HepG2 (cell line): Measurements from ENCODE around the gene ECSCR. TPM values are rescaled to one million over a fixed set of nuclear protein-coding genes. Genes with fewer than 3 reads are reported as not detected.
A peak's percentile ranks its signal among the peaks of the same experiment; 100 is the strongest.

Experiments
- ATAC-seq: fragments of 200-7000 bp; cut with Tn5 transposase; 3 replicates; pipeline ENCODE4 v1.9.1; 2020; ENCODE audit warnings: mild to moderate bottlenecking, moderate library complexity
- BruUV-seq: library from RNA; stranded (reverse); fragments of 400-500 nt; replicated peaks from 2 replicates; lab custom pipeline; 2021; lab: Mats Ljungman, UMichigan
- CTCF ChIA-PET: fragments of 300-600 bp; formaldehyde crosslinking; extraction: SDS; loops from one replicate; lab custom pipeline; 2021; ENCODE audit warnings: low total read pairs, inconsistent platforms, low intra/inter-chr PET ratio; lab: Yijun Ruan, JAX
- POLR2A ChIA-PET: fragments of 350-600 bp; sonication (Branson Sonifier 250); formaldehyde crosslinking; loops from one replicate; lab custom pipeline; 2020; ENCODE audit warnings: antibody characterized with exemption, inconsistent platforms; lab: Yijun Ruan, JAX
- DNase-seq: peaks from one replicate; pipeline ENCODE4 v3.0.0-alpha.2; 2015; ENCODE audit warnings: low spot score
- FAIRE-seq: peaks from 3 replicates; lab custom pipeline; 2011; peaks lifted over from hg19 to GRCh38; lab: Jason Lieb, UNC
- H2AFZ ChIP-seq: one replicate; pipeline ENCODE4 v1.6.1; 2011; ENCODE audit warnings: low read length, inconsistent platforms
- H3K27ac ChIP-seq: fragments of 300-600 bp; 3 replicates; pipeline ENCODE4 v1.8.0; 2011; ENCODE audit warnings: mixed run types, mild to moderate bottlenecking, mixed read lengths, low read length, inconsistent platforms; ENCODE audit not compliant: insufficient read depth; ENCODE audit errors: extremely low read length
- H3K27me3 ChIP-seq, 2 experiments: fragments of 200-600 bp in 1 of 2; 2 replicates in 1 of 2; 3 replicates in 1 of 2; pipeline versions ENCODE4 v1.6.0 to v1.8.0; 2011; ENCODE audit warnings: low read length in 2 of 2, mild to moderate bottlenecking in 2 of 2, moderate library complexity in 2 of 2, inconsistent platforms in 1 of 2; ENCODE audit not compliant: insufficient read depth in 2 of 2, control insufficient read depth in 1 of 2
- H3K36me3 ChIP-seq, 2 experiments: fragments of 200-600 bp in 1 of 2; replicated peaks in 1 of 2; 2 replicates in 1 of 2; 3 replicates in 1 of 2; pipeline versions ENCODE4 v1.5.1 to v1.8.0; 2011; ENCODE audit warnings: low read length in 2 of 2, inconsistent platforms in 1 of 2; ENCODE audit not compliant: insufficient read depth in 2 of 2, control insufficient read depth in 1 of 2
- H3K4me1 ChIP-seq: 2 replicates; pipeline ENCODE4 v1.5.1; 2012; ENCODE audit warnings: low read length, inconsistent platforms; ENCODE audit not compliant: insufficient read depth
- H3K4me2 ChIP-seq: 2 replicates; pipeline ENCODE4 v1.6.0; 2011; ENCODE audit warnings: low read depth, low read length, inconsistent platforms
- H3K4me3 ChIP-seq, 3 experiments: fragments of 200-600 bp in 1 of 3; sonication (generic), shearing (Covaris generic) in 1 of 3; replicated peaks in 1 of 3; 2 replicates each; pipeline ENCODE4 v1.5.1; 2011 to 2016; ENCODE audit warnings: low read length in 3 of 3, inconsistent platforms in 2 of 3, low read depth in 2 of 3, mild to moderate bottlenecking in 2 of 3, control low read depth in 1 of 3, mixed read lengths in 1 of 3; ENCODE audit not compliant: insufficient read depth in 1 of 3
- H3K79me2 ChIP-seq: one replicate; pipeline ENCODE4 v1.6.1; 2011; ENCODE audit warnings: low read length, inconsistent platforms; ENCODE audit not compliant: insufficient read depth
- H3K9ac ChIP-seq: 2 replicates; pipeline ENCODE4 v1.6.0; 2011; ENCODE audit warnings: mild to moderate bottlenecking, low read depth, low read length, inconsistent platforms; ENCODE audit not compliant: insufficient read depth
- H3K9me3 ChIP-seq: 2 replicates; pipeline ENCODE4 v1.5.1; 2012; ENCODE audit warnings: mild to moderate bottlenecking, low read length
- H4K20me1 ChIP-seq: 2 replicates; pipeline ENCODE4 v1.6.0; 2011; ENCODE audit warnings: inconsistent platforms, mild to moderate bottlenecking, low read length, moderate library complexity; ENCODE audit not compliant: insufficient read depth
- ADNP ChIP-seq: sonication (generic); formaldehyde crosslinking; IDR thresholded peaks from 2 replicates; pipeline ENCODE4 v1.4.0; 2020; ENCODE audit warnings: missing genetic modification reagents
- PPARG ChIP-seq: conservative IDR thresholded peaks from 2 replicates; pipeline ENCODE4 v1.6.1; 2016; ENCODE audit warnings: missing biosample characterization, missing genetic modification reagents
- SALL2 ChIP-seq: sonication (generic); formaldehyde crosslinking; IDR thresholded peaks from 2 replicates; pipeline ENCODE4 v1.8.1; 2023; ENCODE audit warnings: mild to moderate bottlenecking, missing genetic modification reagents, inconsistent platforms
- TAF1 ChIP-seq: sonication (generic); formaldehyde crosslinking; IDR thresholded peaks from 2 replicates; pipeline ENCODE4 v1.4.0; 2020; ENCODE audit warnings: missing genetic modification reagents
- TRIM24 ChIP-seq: sonication (generic); formaldehyde crosslinking; IDR thresholded peaks from 2 replicates; pipeline ENCODE4 v1.8.0; 2022; ENCODE audit warnings: mild to moderate bottlenecking, missing genetic modification reagents
- ZNF329 ChIP-seq: sonication (generic); formaldehyde crosslinking; IDR thresholded peaks from 2 replicates; pipeline ENCODE4 v1.9.0; 2021; ENCODE audit warnings: low read depth, mild to moderate bottlenecking, missing genetic modification reagents
- ZNF552 ChIP-seq: sonication (generic); formaldehyde crosslinking; IDR thresholded peaks from 2 replicates; pipeline ENCODE4 v1.9.0; 2022; ENCODE audit warnings: missing genetic modification reagents, mild to moderate bottlenecking, borderline replicate concordance
- ZNF629 ChIP-seq: sonication (generic); formaldehyde crosslinking; conservative IDR thresholded peaks from 2 replicates; pipeline ENCODE4 v1.5.0; 2020; ENCODE audit warnings: missing genetic modification reagents
- ZNF720 ChIP-seq: sonication (generic); formaldehyde crosslinking; IDR thresholded peaks from 2 replicates; pipeline ENCODE4 v1.4.0; 2020; ENCODE audit warnings: missing genetic modification reagents
- WGBS: methylation state at CpG from one replicate; pipeline ENCODE4 v1.1.6; 2017; ENCODE audit warnings: low lambda C conversion rate; 5-methylcytosine and 5-hydroxymethylcytosine counted together
- in situ Hi-C: cut with HindIII; loops from 2 replicates; pipeline ENCODE4 v1.10.0; 2017; ENCODE audit warnings: low pct_unique_long_range_greater_than_20kb; ENCODE audit not compliant: extremely low pct_ligation_motif_present
- intact Hi-C: fragments of 100-400 bp; cut with micrococcal nuclease; formaldehyde crosslinking; loops from one replicate; pipeline ENCODE4 v1.10.0; 2022; ENCODE audit not compliant: unreplicated experiment
- polyA plus RNA-seq, 8 experiments: library from polyadenylated mRNA; depleted of rRNA in 3 of 8; stranded (reverse) in 7 of 8; unstranded in 1 of 8; fragments of >200 nt; fragmentation: Illumina TruSeq in 4 of 8; extraction: Trizol in 4 of 8; gene quantifications; 2 replicates each; pipeline versions ENCODE4 v1.2.1 to v1.2.3, GENCODE V29; 2011 to 2016; ENCODE audit warnings: low read depth in 4 of 8, missing spikeins in 1 of 8, mixed read lengths in 1 of 8; ENCODE audit not compliant: insufficient read depth in 1 of 8
- total RNA-seq, 5 experiments: library from RNA; depleted of rRNA; stranded (reverse); fragments of >200 nt; fragmentation: Illumina TruSeq; extraction: Trizol; gene quantifications; 2 replicates each; pipeline ENCODE4 v1.2.3, GENCODE V29; 2016; ENCODE audit warnings: low read depth in 1 of 5
- TF ChIP-seq, protein P1 (sequence below): sonication (generic); formaldehyde crosslinking; IDR thresholded peaks from 2 replicates; pipeline ENCODE4 v1.8.0; 2022; ENCODE audit warnings: mild to moderate bottlenecking, missing genetic modification reagents
- TF ChIP-seq, protein P2 (sequence below): IDR thresholded peaks from 2 replicates; pipeline ENCODE4 v1.6.1; 2016; ENCODE audit warnings: low read depth, borderline replicate concordance
- TF ChIP-seq, protein P3 (sequence below): sonication (generic); formaldehyde crosslinking; IDR thresholded peaks from 2 replicates; pipeline ENCODE4 v1.5.0; 2020; ENCODE audit warnings: mild to moderate bottlenecking, missing genetic modification reagents, borderline replicate concordance
- TF ChIP-seq, protein P4 (sequence below): sonication (generic); formaldehyde crosslinking; IDR thresholded peaks from 2 replicates; pipeline ENCODE4 v1.8.1; 2023; ENCODE audit warnings: mild to moderate bottlenecking, missing genetic modification reagents

The ECSCR gene
- total and polyA plus RNA-seq, 2 of the 13 experiments (the other 11 are each of a cell fraction or from before 2014, with no cell fraction given): 0.18 TPM; not detected in 1

DNA sequence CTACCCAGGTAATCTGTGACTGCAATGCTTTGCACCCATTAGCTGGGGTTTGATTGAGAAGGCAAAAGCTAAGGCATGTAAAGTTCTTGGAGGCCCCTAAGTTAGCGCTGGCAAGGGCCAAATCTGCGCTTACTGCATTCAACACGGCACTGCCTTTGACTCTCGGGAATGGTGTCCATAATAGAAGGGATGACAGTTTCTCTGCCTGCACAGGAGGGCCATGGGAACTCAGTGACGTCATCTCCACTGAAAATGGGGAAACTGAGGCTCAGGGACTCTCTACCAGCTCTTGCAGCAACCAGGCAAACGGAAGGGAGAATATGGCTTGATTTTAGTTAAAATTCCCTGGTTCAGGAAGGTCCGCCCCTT lies 59.1 kb downstream of the ECSCR start:
- Histone ChIP-seq H3K4me3 (peak overlapping the region; percentile 59 to 77 (median 60); a peak in 5 of 6 replicates), H3K4me1 (peaks cover 49% of the 10 kb centered on the region), H3K27ac (peak overlapping the region; percentile 78), H3K79me2 (peaks cover 2% of the 10 kb centered on the region), H4K20me1 (no peaks in the 10 kb centered on the region; the same call in 1 of the 2 replicates), H3K4me2 (peak overlapping the region; percentile 99), H3K9me3 (no peaks in the 10 kb centered on the region), H3K27me3 (no peaks in the 10 kb centered on the region), H3K9ac (peak overlapping the region; percentile 76), H3K36me3 (no peaks in the 10 kb centered on the region; a peak in 2 of 5 replicates), H2AFZ (no peak overlapping the region)
- no peak; the same call in 2 of the 3 replicates for ATAC-seq
- no peak for DNase-seq
- TSS peak; percentile 93 for BruUV-seq
- 46% methylated on average over 7 of the region's 7 CpGs for WGBS
- FAIRE-seq: no peak
- intact Hi-C loops: loop anchor here (2.0 kb wide), 1 partner anchor 19 kb away; no protein-coding TSS in a partner anchor
- ChIA-PET CTCF (no interaction called here), POLR2A (interaction anchor here (0.7 to 1.4 kb wide), 7 partner anchors 8 to 36 kb away, joined by 3 to 8 read pairs (median 4); partner anchors contain the start of genes DNAJC18, PROB1 and SLC23A1)
- in situ Hi-C loops: no loop called here
- TF ChIP-seq, protein P1, sequence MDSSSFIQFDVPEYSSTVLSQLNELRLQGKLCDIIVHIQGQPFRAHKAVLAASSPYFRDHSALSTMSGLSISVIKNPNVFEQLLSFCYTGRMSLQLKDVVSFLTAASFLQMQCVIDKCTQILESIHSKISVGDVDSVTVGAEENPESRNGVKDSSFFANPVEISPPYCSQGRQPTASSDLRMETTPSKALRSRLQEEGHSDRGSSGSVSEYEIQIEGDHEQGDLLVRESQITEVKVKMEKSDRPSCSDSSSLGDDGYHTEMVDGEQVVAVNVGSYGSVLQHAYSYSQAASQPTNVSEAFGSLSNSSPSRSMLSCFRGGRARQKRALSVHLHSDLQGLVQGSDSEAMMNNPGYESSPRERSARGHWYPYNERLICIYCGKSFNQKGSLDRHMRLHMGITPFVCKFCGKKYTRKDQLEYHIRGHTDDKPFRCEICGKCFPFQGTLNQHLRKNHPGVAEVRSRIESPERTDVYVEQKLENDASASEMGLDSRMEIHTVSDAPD: no peak
- TF ChIP-seq, protein P2, sequence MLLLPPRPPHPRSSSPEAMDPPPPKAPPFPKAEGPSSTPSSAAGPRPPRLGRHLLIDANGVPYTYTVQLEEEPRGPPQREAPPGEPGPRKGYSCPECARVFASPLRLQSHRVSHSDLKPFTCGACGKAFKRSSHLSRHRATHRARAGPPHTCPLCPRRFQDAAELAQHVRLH (CRISPR knock-in tag): 0 out of 2 replicates have a peak, but pooled peaks have one; percentile 6
- TF ChIP-seq, protein P3, sequence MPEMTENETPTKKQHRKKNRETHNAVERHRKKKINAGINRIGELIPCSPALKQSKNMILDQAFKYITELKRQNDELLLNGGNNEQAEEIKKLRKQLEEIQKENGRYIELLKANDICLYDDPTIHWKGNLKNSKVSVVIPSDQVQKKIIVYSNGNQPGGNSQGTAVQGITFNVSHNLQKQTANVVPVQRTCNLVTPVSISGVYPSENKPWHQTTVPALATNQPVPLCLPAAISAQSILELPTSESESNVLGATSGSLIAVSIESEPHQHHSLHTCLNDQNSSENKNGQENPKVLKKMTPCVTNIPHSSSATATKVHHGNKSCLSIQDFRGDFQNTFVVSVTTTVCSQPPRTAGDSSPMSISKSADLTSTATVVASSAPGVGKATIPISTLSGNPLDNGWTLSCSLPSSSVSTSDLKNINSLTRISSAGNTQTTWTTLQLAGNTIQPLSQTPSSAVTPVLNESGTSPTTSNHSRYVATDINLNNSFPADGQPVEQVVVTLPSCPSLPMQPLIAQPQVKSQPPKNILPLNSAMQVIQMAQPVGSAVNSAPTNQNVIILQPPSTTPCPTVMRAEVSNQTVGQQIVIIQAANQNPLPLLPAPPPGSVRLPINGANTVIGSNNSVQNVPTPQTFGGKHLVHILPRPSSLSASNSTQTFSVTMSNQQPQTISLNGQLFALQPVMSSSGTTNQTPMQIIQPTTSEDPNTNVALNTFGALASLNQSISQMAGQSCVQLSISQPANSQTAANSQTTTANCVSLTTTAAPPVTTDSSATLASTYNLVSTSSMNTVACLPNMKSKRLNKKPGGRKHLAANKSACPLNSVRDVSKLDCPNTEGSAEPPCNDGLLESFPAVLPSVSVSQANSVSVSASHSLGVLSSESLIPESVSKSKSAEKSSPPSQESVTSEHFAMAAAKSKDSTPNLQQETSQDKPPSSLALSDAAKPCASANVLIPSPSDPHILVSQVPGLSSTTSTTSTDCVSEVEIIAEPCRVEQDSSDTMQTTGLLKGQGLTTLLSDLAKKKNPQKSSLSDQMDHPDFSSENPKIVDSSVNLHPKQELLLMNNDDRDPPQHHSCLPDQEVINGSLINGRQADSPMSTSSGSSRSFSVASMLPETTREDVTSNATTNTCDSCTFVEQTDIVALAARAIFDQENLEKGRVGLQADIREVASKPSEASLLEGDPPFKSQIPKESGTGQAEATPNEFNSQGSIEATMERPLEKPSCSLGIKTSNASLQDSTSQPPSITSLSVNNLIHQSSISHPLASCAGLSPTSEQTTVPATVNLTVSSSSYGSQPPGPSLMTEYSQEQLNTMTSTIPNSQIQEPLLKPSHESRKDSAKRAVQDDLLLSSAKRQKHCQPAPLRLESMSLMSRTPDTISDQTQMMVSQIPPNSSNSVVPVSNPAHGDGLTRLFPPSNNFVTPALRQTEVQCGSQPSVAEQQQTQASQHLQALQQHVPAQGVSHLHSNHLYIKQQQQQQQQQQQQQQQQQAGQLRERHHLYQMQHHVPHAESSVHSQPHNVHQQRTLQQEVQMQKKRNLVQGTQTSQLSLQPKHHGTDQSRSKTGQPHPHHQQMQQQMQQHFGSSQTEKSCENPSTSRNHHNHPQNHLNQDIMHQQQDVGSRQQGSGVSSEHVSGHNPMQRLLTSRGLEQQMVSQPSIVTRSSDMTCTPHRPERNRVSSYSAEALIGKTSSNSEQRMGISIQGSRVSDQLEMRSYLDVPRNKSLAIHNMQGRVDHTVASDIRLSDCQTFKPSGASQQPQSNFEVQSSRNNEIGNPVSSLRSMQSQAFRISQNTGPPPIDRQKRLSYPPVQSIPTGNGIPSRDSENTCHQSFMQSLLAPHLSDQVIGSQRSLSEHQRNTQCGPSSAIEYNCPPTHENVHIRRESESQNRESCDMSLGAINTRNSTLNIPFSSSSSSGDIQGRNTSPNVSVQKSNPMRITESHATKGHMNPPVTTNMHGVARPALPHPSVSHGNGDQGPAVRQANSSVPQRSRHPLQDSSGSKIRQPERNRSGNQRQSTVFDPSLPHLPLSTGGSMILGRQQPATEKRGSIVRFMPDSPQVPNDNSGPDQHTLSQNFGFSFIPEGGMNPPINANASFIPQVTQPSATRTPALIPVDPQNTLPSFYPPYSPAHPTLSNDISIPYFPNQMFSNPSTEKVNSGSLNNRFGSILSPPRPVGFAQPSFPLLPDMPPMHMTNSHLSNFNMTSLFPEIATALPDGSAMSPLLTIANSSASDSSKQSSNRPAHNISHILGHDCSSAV: no peak
- TF ChIP-seq ZNF720 (CRISPR knock-in tag) (no peak), ADNP (CRISPR knock-in tag) (no peak), PPARG (CRISPR knock-in tag) (no peak), TRIM24 (CRISPR knock-in tag) (no peak), ZNF329 (CRISPR knock-in tag) (no peak), TAF1 (CRISPR knock-in tag) (no peak), ZNF552 (CRISPR knock-in tag) (no peak), ZNF629 (CRISPR knock-in tag) (no peak), SALL2 (no peak)
- TF ChIP-seq, protein P4, sequence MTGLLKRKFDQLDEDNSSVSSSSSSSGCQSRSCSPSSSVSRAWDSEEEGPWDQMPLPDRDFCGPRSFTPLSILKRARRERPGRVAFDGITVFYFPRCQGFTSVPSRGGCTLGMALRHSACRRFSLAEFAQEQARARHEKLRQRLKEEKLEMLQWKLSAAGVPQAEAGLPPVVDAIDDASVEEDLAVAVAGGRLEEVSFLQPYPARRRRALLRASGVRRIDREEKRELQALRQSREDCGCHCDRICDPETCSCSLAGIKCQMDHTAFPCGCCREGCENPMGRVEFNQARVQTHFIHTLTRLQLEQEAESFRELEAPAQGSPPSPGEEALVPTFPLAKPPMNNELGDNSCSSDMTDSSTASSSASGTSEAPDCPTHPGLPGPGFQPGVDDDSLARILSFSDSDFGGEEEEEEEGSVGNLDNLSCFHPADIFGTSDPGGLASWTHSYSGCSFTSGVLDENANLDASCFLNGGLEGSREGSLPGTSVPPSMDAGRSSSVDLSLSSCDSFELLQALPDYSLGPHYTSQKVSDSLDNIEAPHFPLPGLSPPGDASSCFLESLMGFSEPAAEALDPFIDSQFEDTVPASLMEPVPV: no peak
